ENCODE results near the gene ANKRD60. TPM values are rescaled to one million over a fixed set of nuclear protein-coding genes. Genes with fewer than 3 reads are reported as not detected.
A peak's percentile ranks its signal among the peaks of the same experiment; 100 is the strongest.

ANKRD60 gene
- total and polyA plus RNA-seq, 7 experiments from 2014 or later: not detected

DNA sequence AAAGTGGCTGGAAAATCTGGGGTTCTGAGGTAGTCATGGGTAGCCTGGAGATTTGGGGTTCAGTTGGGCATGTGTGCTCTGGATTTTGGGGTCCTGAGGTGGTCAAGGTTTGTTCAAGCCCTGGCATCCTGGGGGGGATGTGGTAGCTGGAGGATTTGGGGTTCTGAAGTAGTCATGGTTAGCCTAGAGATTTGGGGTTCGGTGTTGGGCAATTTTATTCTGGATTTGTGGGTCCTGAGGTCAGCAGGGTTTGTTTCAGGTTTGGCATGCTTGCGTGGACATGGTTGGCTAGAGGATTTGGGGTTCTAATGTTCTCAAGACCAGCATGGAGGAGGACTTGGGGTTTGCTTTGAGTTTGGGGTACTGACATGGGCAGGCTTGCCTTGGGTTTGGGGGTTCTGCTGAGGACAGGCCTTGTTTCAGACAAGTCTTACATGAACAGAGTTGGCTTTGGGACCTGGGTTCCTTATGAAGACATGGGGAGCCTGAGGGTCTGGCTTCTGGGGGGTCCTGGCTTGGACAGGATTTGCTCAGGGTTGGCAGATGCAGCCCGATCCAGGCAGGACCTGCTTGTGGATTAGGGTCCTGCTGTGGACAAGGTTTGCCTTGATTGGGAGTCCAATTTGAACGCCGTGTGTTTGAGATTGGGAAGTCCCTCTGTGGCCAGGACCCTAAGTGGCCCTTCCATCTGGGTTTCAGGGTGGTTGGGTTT lies 906 bp downstream of the ANKRD60 start:
- Mint-ChIP-seq H3K27me3 (peaks cover 56 to 65% (median 56%) of the 10 kb centered on the region in 5 donors), H3K36me3 (peaks cover 0 to 15% (median 9%) of the 10 kb centered on the region in 5 donors), H3K27ac (peak overlapping the region in 7 of 9 donors; percentile 28 to 88 (median 81)), H3K9me3 (peaks cover 0 to 7% (median 0%) of the 10 kb centered on the region in 11 donors), H3K4me1 (peaks cover 5 to 21% (median 15%) of the 10 kb centered on the region in 7 donors), H3K4me3 (peak overlapping the region in 8 of 10 donors; percentile 37 to 68 (median 46))
- DNase-seq: peak in 1 of 9 donors; percentile 1
- H3K27ac ChIP-seq (ENCODE audit: low read depth, low read length): peak overlapping the region; percentile 20
- H3K4me3 ChIP-seq (ENCODE audit: low read length): no peak overlapping the region
- peaks cover 6 to 21% of the 10 kb centered on the region in 2 donors for H3K27me3 ChIP-seq (ENCODE audit: control insufficient read depth in 2 of 2, insufficient read depth in 2 of 2, low read length in 2 of 2)
- H3K9me3 ChIP-seq (ENCODE audit: control insufficient read depth in 2 of 3, low read length in 3 of 3): no peaks in the 10 kb centered on the region
- no peaks in the 10 kb centered on the region for H3K36me3 ChIP-seq (ENCODE audit: control insufficient read depth in 2 of 3, insufficient read depth in 3 of 3, low read length in 3 of 3)
- no peak for ATAC-seq
- CTCF ChIA-PET: no interaction called here
- POLR2A ChIA-PET: no interaction called here
- intact Hi-C loops (cut with micrococcal nuclease): no loop called here
- H3K4me1 ChIP-seq (ENCODE audit: control insufficient read depth in 2 of 2, insufficient read depth in 2 of 2, low read length in 2 of 2): no peaks in the 10 kb centered on the region

DNA sequence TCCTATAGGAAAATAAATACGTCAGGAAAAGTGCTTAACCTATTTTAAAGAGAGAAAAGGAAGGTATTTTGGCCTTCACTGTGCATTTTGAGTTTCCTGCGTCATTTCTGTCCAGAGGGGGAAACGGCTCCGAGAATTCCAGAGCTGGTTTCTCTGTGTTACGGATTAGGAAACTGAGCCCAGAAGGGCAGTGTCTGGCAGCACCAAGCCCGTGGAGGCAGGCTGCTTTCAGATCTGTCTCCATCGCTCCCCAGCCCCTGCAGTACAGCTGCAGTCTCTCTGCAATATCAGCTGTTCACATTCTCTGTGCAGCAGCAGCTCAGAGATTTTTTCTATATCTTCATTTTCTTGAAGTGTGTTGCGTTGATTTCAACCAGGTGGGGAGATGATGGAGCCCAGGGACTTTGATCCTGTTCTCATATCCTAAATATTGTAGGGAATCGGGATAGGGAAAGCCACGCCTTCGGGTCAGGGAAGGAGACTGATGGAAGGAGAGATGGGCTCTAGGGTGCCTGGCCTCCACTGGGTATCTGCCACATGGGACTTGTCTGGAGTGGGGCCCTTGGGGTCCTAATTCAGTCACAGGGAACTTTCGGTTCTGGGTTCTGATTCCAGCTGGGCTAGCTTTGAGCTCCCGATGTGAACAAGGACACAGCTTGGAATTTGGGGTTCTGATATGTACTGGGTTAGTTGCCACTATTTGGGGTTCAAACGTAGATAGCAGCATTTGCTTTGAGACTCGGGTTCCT lies 2.8 kb downstream of the ANKRD60 start:
- no peak for ATAC-seq
- Mint-ChIP-seq H3K4me1 (peaks cover 7 to 25% (median 20%) of the 10 kb centered on the region in 7 donors), H3K27me3 (peaks cover 60 to 72% (median 67%) of the 10 kb centered on the region in 5 donors), H3K27ac (peak overlapping the region in 1 of 9 donors; percentile 73), H3K9me3 (peaks cover 0 to 7% (median 0%) of the 10 kb centered on the region in 11 donors), H3K4me3 (no peak overlapping the region), H3K36me3 (peaks cover 0 to 13% (median 9%) of the 10 kb centered on the region in 5 donors)
- Histone ChIP-seq H3K4me1 (ENCODE audit: control insufficient read depth in 2 of 2, insufficient read depth in 2 of 2, low read length in 2 of 2) (no peaks in the 10 kb centered on the region), H3K27me3 (ENCODE audit: control insufficient read depth in 2 of 2, insufficient read depth in 2 of 2, low read length in 2 of 2) (peaks cover 6 to 21% of the 10 kb centered on the region in 2 donors), H3K4me3 (ENCODE audit: low read length) (no peak overlapping the region), H3K27ac (ENCODE audit: low read depth, low read length) (no peak overlapping the region), H3K36me3 (ENCODE audit: control insufficient read depth in 2 of 3, insufficient read depth in 3 of 3, low read length in 3 of 3) (no peaks in the 10 kb centered on the region), H3K9me3 (ENCODE audit: control insufficient read depth in 2 of 3, low read length in 3 of 3) (no peaks in the 10 kb centered on the region)
- ChIA-PET POLR2A (no interaction called here), CTCF (interaction anchor here (1.5 kb wide), 1 partner anchor 12 kb away, joined by 3 read pairs; no protein-coding TSS in a partner anchor)
- intact Hi-C loops (cut with micrococcal nuclease): no loop called here
- DNase-seq: no peak

DNA sequence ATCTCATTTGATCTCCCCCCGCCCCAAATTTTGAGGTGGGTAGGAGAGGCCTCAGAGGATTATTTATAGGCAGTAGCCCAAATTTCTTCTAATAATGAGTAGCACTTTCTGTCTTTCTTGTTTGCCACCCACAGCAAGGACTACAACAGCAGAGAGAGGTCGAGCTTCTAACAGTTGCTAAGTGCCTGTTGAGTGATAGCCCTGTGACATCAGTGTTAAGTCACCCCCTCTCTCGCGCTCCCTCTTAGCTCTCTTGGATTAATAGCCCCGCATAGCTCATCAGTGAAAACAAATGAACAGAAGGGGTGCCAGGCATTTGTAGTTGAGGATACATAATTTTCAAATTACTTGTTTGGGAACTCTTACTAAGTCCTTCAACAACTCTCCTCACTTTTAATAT lies 3.5 kb downstream of the ANKRD60 start:
- ChIA-PET POLR2A (no interaction called here), CTCF (interaction anchor here (1.5 kb wide), 1 partner anchor 12 kb away, joined by 3 read pairs; no protein-coding TSS in a partner anchor)
- no peak overlapping the region for H3K27ac Mint-ChIP-seq
- DNase-seq (no peak), ATAC-seq (no peak)
- peaks cover 6 to 21% of the 10 kb centered on the region in 2 donors for H3K27me3 ChIP-seq (ENCODE audit: control insufficient read depth in 2 of 2, insufficient read depth in 2 of 2, low read length in 2 of 2)
- no peaks in the 10 kb centered on the region for H3K4me1 ChIP-seq (ENCODE audit: control insufficient read depth in 2 of 2, insufficient read depth in 2 of 2, low read length in 2 of 2)
- H3K4me3 ChIP-seq (ENCODE audit: low read length): no peak overlapping the region
- H3K36me3 ChIP-seq (ENCODE audit: control insufficient read depth in 2 of 3, insufficient read depth in 3 of 3, low read length in 3 of 3): no peaks in the 10 kb centered on the region
- peaks cover 0 to 7% (median 0%) of the 10 kb centered on the region in 11 donors for H3K9me3 Mint-ChIP-seq
- H3K27me3 Mint-ChIP-seq: peaks cover 57 to 76% (median 67%) of the 10 kb centered on the region in 5 donors
- intact Hi-C loops (cut with micrococcal nuclease): no loop called here
- H3K4me1 Mint-ChIP-seq: peaks cover 7 to 25% (median 20%) of the 10 kb centered on the region in 7 donors
- no peak overlapping the region for H3K27ac ChIP-seq (ENCODE audit: low read depth, low read length)
- H3K36me3 Mint-ChIP-seq: peaks cover 0 to 13% (median 9%) of the 10 kb centered on the region in 5 donors
- H3K4me3 Mint-ChIP-seq: no peak overlapping the region
- no peaks in the 10 kb centered on the region for H3K9me3 ChIP-seq (ENCODE audit: control insufficient read depth in 2 of 3, low read length in 3 of 3)

DNA sequence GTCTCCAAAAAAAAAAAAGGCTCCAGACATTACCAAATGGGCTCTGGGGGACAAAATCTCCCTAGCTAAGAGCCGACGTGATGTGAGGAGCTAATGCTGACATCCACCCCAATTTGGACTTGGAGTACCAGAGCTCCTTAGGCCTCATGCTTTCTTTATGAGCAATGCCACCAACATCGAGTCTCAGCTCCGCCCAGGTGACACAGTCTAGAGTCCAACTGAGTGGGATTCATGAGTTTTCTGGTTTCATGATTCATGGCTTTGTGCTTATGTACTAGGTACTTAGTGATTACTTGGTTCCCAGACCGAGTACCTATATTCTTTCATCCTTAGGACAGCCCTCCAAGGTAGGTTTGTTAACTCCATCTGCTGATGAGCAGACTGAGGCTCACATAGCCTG lies 4.4 kb downstream of the ANKRD60 start:
- Mint-ChIP-seq H3K4me1 (peaks cover 7 to 21% (median 16%) of the 10 kb centered on the region in 7 donors), H3K4me3 (no peak overlapping the region), H3K27ac (peak overlapping the region in 1 of 9 donors; percentile 71), H3K36me3 (peaks cover 2 to 15% (median 8%) of the 10 kb centered on the region in 5 donors), H3K9me3 (peaks cover 0 to 13% (median 5%) of the 10 kb centered on the region in 11 donors), H3K27me3 (peaks cover 48 to 74% (median 68%) of the 10 kb centered on the region in 5 donors)
- Histone ChIP-seq H3K36me3 (ENCODE audit: control insufficient read depth in 2 of 3, insufficient read depth in 3 of 3, low read length in 3 of 3) (no peaks in the 10 kb centered on the region), H3K9me3 (ENCODE audit: control insufficient read depth in 2 of 3, low read length in 3 of 3) (peaks cover 0 to 3% (median 0%) of the 10 kb centered on the region in 3 experiments), H3K27ac (ENCODE audit: low read depth, low read length) (no peak overlapping the region), H3K4me1 (ENCODE audit: control insufficient read depth in 2 of 2, insufficient read depth in 2 of 2, low read length in 2 of 2) (no peaks in the 10 kb centered on the region), H3K27me3 (ENCODE audit: control insufficient read depth in 2 of 2, insufficient read depth in 2 of 2, low read length in 2 of 2) (peaks cover 6 to 16% of the 10 kb centered on the region in 2 donors), H3K4me3 (ENCODE audit: low read length) (no peak overlapping the region)
- ATAC-seq: no peak
- CTCF ChIA-PET: interaction anchor here (1.5 kb wide), 1 partner anchor 13 kb away, joined by 3 read pairs; no protein-coding TSS in a partner anchor
- POLR2A ChIA-PET: no interaction called here
- intact Hi-C loops (cut with micrococcal nuclease): no loop called here
- DNase-seq: no peak

DNA sequence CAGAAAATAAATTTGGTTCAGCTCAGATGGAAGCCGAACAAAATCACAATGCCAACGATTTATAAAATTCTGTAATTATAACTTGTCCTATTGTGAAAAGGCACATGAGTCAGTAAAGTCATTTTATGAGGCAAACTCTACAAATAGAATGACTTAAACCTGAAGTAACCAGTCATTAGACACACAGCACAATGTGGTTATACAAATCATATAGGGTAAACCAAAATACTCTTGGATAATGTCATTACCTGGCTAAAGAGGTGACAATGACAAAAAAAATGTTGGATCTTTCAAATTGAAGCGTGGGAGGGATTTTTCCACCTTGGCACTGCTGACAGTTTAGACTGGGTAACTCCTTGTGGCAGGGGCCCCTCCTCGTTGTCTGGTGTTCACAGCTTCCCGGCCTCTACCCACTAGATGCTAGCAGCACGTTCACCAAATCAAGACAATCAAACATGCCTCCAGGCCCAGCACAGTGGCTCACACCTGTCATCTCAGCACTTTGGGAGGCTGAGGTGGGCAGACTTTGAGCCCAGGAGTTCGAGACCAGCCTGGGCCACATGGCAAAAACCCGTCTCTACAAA lies 5.0 kb downstream of the ANKRD60 start:
- Histone ChIP-seq H3K27ac (ENCODE audit: low read depth, low read length) (no peak overlapping the region), H3K4me3 (ENCODE audit: low read length) (no peak overlapping the region), H3K27me3 (ENCODE audit: control insufficient read depth in 2 of 2, insufficient read depth in 2 of 2, low read length in 2 of 2) (peaks cover 6 to 12% of the 10 kb centered on the region in 2 donors), H3K36me3 (ENCODE audit: control insufficient read depth in 2 of 3, insufficient read depth in 3 of 3, low read length in 3 of 3) (no peaks in the 10 kb centered on the region), H3K4me1 (ENCODE audit: control insufficient read depth in 2 of 2, insufficient read depth in 2 of 2, low read length in 2 of 2) (no peaks in the 10 kb centered on the region), H3K9me3 (ENCODE audit: control insufficient read depth in 2 of 3, low read length in 3 of 3) (peaks cover 0 to 9% (median 0%) of the 10 kb centered on the region in 3 experiments)
- peaks cover 2 to 17% (median 11%) of the 10 kb centered on the region in 7 donors for H3K4me1 Mint-ChIP-seq
- H3K9me3 Mint-ChIP-seq: peaks cover 0 to 19% (median 11%) of the 10 kb centered on the region in 11 donors
- POLR2A ChIA-PET: no interaction called here
- ATAC-seq: no peak
- DNase-seq: no peak
- H3K27me3 Mint-ChIP-seq: peaks cover 43 to 75% (median 69%) of the 10 kb centered on the region in 5 donors
- intact Hi-C loops (cut with micrococcal nuclease): no loop called here
- CTCF ChIA-PET: no interaction called here
- peaks cover 4 to 20% (median 5%) of the 10 kb centered on the region in 5 donors for H3K36me3 Mint-ChIP-seq
- H3K27ac Mint-ChIP-seq: no peak overlapping the region
- H3K4me3 Mint-ChIP-seq: no peak overlapping the region

DNA sequence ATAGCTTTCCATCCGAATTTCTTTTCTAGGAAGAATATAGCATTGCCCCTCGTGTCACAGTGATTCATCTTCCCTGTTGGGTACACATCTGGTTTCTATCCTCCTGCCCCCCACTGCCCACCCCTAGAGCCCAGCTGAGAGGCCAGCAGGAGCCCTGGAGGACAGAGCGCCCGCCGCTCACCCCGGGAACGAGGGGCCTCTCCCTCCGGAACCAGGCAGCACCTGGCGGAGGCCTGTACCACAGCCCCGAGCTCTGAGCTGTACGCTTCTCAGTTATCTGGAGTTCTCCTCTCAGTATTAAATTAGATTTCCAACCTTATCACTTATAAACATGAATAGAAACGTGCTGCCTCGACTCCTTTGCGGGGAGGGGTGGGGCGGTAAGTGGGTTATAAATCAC lies 6.0 kb downstream of the ANKRD60 start:
- POLR2A ChIA-PET: no interaction called here
- CTCF ChIA-PET: no interaction called here
- H3K27me3 ChIP-seq (ENCODE audit: control insufficient read depth in 2 of 2, insufficient read depth in 2 of 2, low read length in 2 of 2): peaks cover 1 to 7% of the 10 kb centered on the region in 2 donors

More for the DNA sequence above, 6.0 kb downstream of the ANKRD60 start:
- Mint-ChIP-seq H3K36me3 (peaks cover 4 to 17% (median 5%) of the 10 kb centered on the region in 5 donors), H3K4me1 (peaks cover 0 to 11% (median 4%) of the 10 kb centered on the region in 7 donors), H3K27ac (no peak overlapping the region), H3K27me3 (peaks cover 36 to 71% (median 66%) of the 10 kb centered on the region in 5 donors), H3K9me3 (peaks cover 0 to 20% (median 11%) of the 10 kb centered on the region in 11 donors), H3K4me3 (no peak overlapping the region)
- no peak for ATAC-seq
- peaks cover 0 to 11% (median 0%) of the 10 kb centered on the region in 3 experiments for H3K9me3 ChIP-seq (ENCODE audit: control insufficient read depth in 2 of 3, low read length in 3 of 3)
- no peak overlapping the region for H3K4me3 ChIP-seq (ENCODE audit: low read length)
- no peaks in the 10 kb centered on the region for H3K36me3 ChIP-seq (ENCODE audit: control insufficient read depth in 2 of 3, insufficient read depth in 3 of 3, low read length in 3 of 3)
- DNase-seq: no peak
- no peaks in the 10 kb centered on the region for H3K4me1 ChIP-seq (ENCODE audit: control insufficient read depth in 2 of 2, insufficient read depth in 2 of 2, low read length in 2 of 2)
- H3K27ac ChIP-seq (ENCODE audit: low read depth, low read length): no peak overlapping the region
- intact Hi-C loops (cut with micrococcal nuclease): no loop called here

All from naive thymus-derived CD4-positive, alpha-beta T cell (primary cell).